HT-29 (cell line): ENCODE measurements around the gene EFR3B. TPM values are rescaled to one million over a fixed set of nuclear protein-coding genes. Genes with fewer than 3 reads are reported as not detected.
"Not testable (repeated sequence)": the region's sequence is repeated elsewhere in the genome, so short reads cannot be mapped to it uniquely, and the experiment has no call there.

Source experiments
- DNase-seq: peaks from one replicate; pipeline ENCODE4 v3.0.0-alpha.2; 2015; ENCODE audit warnings: low spot score
- total RNA-seq: library from RNA; depleted of rRNA; stranded (reverse); fragments of >200 nt; shearing (Covaris generic); gene quantifications from 2 replicates; pipeline ENCODE4 v1.2.3, GENCODE V29; 2014

The EFR3B gene
- total RNA-seq, 1 experiment from 2014 or later: 0.05 TPM

GRCh38 chr2:25072606-25073005 lies 30.7 kb downstream of the EFR3B start:
- DNase-seq: no peak

- no peak for DNase-seq
Measured at GRCh38 chr2:25073025-25073424, 31.1 kb downstream of the EFR3B start.

GRCh38 chr2:25073914-25074313 lies 32.0 kb downstream of the EFR3B start:
- DNase-seq: no peak

DNA sequence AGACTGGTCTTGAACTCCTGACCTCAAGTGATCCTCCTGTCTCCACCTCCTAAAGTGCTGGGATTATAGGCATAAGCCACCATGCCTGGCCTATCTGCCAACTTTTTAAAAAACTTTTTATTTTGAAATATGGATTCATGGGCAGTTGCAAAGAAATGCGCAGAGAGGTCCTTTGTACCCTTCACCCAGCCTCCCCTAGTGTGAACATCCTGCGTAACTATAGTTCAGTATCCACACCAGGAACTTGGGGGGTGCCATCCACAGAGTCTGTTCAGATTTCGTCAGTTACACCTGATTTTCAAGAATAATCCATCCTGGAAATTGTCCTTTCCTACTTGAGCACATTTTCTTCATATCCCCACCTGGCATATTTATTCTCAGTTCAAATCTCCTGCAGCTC lies 33.0 kb downstream of the EFR3B start:
- no peak for DNase-seq

DNA sequence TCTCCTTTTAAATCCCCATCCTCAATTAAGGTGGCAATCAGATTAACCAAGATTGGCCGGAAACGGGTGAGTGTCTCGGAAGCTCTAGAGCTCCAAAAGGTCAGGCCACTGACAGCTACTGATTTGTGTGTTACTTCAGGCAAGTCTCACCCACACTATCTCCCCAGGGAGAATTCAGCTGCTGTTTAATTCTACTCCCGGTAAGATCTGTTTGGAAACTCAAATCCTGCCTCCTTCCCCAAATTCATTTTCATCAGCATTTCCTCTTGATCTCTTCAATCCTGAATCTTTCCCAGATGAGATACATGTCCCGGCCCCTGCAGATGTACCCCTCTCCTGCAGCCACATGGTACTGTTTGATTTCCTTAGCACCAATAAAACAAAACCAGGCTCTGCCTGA lies 34.9 kb downstream of the EFR3B start:
- DNase-seq: no peak

DNA sequence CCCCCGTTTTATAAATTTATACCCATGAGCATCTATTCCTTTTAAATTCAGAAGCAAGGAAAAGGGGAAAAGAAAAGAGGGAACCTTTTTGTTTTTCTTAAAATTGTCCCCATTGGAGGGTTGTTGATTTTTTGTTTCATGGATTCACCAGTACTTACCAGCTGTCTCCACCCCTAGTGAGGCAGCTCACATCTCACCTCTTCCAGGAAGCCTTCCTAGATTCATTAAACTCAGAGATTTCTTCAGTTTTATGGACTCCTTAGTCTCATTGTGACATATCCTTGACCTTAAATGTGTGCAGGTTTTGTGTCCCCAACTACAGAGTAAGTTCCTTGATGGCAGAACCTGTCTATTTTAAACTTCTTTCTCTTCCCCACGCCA lies 35.9 kb downstream of the EFR3B start:
- DNase-seq: no peak

- peak; percentile 30 for DNase-seq
Measured at GRCh38 chr2:25078170-25079049, 36.5 kb downstream of the EFR3B start.

DNA sequence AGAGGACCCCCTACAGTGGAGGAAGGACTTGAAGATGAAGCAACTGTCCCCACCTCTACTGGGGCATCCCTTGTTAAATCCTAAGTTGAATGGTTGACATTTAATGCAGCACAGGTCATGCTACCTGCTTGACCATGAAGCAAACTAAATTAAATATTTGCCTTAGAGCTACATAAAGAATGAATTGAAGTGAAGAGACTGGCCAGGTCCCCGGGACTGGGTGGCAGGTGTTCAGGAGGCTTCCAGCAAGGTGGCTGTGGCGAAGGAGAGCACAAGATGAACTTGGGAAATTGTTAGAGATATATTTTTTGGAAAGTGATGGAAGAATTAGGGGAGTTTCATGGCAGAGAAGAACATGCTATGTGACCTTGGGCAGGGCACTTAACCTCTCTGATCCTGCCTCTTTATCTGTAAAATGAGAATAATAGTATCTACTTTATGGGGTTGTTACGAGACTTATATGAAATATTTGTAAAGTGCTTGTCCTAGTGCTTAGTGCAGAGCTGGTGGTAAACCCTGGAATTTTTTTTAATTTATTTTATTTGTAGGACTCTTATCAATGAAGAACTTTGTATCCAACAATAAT lies 37.3 kb downstream of the EFR3B start:
- no peak for DNase-seq

GRCh38 chr2:25081237-25081790 lies 39.4 kb downstream of the EFR3B start:
- no peak for DNase-seq

GRCh38 chr2:25082002-25082622 lies 40.2 kb downstream of the EFR3B start:
- DNase-seq: no peak

DNA sequence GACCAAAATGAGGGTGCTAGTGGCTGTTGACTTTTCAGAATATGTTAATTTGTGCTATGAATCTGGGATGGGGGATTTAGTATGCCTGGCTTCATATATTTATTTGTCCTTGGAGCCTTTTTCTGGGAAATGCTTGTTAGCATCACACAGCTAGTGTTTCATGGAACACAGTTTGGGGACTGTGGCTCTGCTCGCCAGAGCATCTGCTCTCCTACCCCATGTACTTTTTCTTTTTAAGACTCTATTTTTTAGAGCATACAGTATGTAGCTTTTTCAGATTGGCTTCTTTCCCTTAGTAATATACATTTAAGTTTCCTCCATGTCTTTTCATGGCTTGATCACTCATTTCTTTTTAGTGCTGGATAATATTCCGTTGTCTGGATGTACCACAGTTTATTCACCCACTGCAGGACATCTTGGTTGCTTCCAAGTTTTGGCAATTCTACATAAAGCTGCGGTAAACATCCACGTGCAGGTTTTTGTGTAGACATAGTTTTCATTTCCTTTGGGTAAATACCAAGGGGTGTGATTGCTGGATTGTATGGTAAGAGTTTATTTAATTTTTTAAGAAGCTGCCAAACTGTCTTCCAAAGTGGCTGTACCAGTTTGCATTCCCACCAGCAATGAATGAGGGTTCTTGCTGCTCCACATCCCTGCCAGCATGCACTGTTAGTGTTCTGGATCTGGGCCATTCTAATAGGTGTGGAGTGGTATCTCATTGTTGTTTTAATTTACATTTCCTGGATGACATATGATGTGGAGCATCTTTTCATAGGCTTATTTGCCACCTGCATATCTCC lies 44.1 kb downstream of the EFR3B start:
- DNase-seq: no peak

DNA sequence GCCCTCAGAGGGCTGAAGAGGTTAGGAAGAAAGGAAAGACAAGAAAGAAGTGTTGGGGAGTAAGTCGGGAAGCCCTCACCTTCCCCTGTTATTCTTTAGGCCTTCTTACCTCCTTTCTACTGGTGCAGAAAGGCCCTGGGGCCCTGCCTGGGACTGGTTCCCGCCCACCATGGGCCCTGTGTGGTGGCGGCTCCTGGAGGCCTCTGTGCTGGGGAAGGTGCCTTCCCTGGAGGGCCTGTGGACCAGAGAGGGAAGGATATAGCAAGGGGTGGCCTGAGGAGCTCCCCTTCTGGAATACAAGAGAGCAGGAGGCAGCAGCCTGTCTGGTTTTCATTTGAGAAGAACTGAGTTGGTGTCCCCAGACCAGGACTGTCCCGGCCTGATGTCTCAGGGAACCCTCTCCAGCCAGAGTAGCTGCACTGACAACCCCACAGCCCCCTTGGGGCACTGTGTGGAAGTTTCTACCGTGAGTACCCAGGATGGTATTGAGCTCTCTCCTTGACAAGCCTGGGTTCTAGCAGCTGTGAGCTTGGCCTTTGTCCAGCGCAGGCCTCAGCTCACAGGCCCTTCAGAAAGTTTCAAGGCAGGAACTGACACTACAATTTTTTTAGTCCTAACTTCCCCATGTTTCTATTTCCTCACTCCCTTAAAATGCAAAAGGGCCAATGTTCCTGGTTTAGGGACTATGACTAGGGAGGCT lies 47.1 kb downstream of the EFR3B start:
- no peak for DNase-seq

- no peak for DNase-seq
Measured at GRCh38 chr2:25089605-25090315, 47.9 kb downstream of the EFR3B start.

DNA sequence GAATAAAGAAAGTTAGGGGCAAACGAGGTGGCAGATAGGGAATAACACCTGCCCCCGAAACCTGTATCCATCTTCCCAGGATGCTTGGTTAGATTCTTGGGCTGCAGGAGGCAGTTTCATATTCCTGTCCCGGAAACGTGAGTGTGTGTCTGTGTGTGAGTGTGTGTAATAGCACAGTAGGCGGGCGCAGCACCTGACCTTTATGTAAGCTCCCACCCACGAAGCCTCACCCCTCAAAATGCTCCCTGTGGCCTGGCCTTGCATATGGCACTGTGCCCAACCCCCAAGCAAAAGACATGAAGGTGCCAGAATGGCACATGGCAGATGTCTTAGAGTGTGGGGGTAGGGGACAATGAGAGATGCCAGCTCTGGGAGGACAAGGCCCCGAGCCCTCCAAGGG lies 48.9 kb downstream of the EFR3B start:
- no peak for DNase-seq

- DNase-seq: no peak
Measured at GRCh38 chr2:25091265-25091664, 49.4 kb downstream of the EFR3B start.

DNA sequence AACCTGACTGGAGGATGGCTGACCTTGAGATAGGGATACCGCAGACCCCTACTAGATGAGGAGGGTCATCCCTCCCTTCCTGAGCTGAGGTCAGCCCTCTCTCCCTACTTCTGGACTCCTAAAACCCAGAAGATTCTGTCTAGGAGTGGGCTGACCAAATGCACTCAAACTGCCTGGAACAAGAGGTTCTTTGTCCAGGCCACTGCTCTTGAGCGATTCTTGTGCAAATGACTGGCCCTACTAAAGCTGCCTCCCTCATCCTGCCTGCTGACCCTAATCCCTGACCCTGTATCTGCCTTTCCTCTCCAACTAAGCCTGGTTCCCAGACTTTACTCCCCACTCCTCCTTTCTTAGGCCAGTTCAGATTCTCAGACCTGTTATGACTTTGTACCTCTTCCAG lies 56.2 kb downstream of the EFR3B start:
- no peak for DNase-seq

DNA sequence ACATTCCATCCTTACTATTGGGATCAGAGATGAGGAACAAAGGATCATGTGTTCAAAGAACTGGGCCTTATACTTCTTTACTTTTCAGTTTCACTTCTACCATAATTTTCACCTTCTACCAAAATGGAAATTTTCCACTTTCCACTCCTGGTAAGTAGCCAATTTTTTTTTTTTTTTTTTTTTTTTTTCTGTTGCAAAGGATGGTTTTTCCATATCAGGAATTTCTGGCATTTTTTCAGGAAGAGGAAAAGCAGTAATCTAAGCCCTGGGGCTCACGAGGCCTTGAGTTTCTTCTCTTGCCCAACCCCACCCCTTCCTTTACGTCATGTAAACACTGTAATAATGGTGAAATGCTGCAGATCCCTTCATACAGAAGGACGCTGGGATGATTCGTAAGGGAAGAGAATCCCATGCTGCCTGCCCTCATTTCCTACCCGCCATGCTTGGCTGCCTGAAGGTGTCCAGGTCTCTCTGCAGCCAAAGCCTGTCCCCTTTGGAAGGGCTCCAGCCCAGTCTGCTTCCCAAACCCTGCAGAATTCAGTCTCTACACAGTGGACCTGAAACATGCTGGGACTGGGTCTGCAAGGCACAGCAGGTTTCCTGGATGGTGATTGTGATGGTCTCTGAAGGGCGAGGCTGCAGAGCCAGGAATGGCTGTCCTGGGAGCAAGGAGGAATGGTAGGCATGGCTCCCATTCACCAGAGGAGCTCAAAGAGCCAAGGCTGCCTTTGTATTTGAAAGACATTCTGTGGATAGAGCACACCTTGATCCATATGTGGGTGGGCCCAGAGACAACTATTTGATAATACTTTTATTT lies 57.0 kb downstream of the EFR3B start:
- DNase-seq: no peak

- not testable (repeated sequence) for DNase-seq
Measured at GRCh38 chr2:25102352-25102751, 60.5 kb downstream of the EFR3B start.

DNA sequence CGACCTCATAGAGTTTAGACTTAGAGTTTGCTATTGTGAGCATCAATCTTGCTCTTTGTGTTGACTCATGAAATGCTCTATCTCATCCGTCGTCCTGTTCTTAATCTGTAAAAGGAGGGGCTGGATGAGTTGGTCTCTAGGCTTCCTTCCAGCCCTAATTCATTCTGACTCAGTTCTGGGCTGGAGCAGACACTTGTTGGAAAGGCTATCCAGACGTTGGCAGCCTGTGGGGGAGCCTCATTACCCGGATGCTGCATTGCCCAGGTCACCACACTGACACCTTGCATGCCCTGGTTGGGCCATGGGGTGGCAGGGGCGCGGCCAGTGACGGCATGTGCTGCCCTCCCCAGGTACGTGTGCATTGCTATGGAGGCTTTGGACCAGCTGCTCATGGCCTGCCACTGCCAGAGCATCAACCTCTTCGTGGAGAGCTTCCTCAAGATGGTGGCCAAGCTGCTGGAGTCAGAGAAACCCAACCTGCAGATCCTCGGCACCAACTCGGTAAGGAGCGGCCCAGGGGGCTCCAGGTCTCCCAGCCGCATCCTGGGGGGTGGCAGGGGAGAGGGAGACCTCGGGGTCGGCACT lies 61.5 kb downstream of the EFR3B start:
- no peak for DNase-seq
